H1 (cell line): Measurements from ENCODE around the gene BSCL2. TPM values are rescaled to one million over a fixed set of nuclear protein-coding genes. Genes with fewer than 3 reads are reported as not detected.

Experiments
- CTCF ChIA-PET: fragments of 300-600 bp; sonication (Branson Sonifier 250); formaldehyde crosslinking; loops from one replicate; lab custom pipeline; 2021; ENCODE audit not compliant: partially characterized antibody; lab: Charles Lee
- POLR2A ChIA-PET: fragments of 300-600 bp; sonication (Branson Sonifier 250); formaldehyde crosslinking; loops from one replicate; lab custom pipeline; 2021; ENCODE audit warnings: inconsistent platforms; ENCODE audit not compliant: partially characterized antibody; lab: Charles Lee
- DNase-seq, 2 experiments: peaks; one replicate each; pipeline versions ENCODE4 v3.0.0 to v3.0.0-alpha.2; 2010 to 2022; ENCODE audit warnings: low spot score in 2 of 2, low read depth in 1 of 2, mixed read lengths in 1 of 2
- FAIRE-seq: peaks from 2 replicates; lab custom pipeline; 2011; peaks lifted over from hg19 to GRCh38; lab: Jason Lieb, UNC
- H2AFZ ChIP-seq: 2 replicates; pipeline ENCODE4 v1.8.1; 2012; ENCODE audit warnings: low read length, inconsistent platforms
- H2AK5ac ChIP-seq: 2 replicates; pipeline ENCODE4 v1.6.1; 2013; ENCODE audit warnings: low read depth, low read length
- H2BK120ac ChIP-seq: replicated peaks from 2 replicates; pipeline ENCODE3; 2013; ENCODE audit warnings: low read depth, low read length, inconsistent platforms
- H2BK12ac ChIP-seq: 2 replicates; pipeline ENCODE4 v1.6.1; 2013; ENCODE audit warnings: low read depth, low read length
- H2BK15ac ChIP-seq: 2 replicates; pipeline ENCODE4 v1.6.1; 2013; ENCODE audit warnings: low read length
- H2BK20ac ChIP-seq: 2 replicates; pipeline ENCODE4 v1.6.1; 2013; ENCODE audit warnings: low read length
- H2BK5ac ChIP-seq: 2 replicates; pipeline ENCODE4 v1.6.1; 2013; ENCODE audit warnings: low read depth, low read length
- H3K14ac ChIP-seq: 2 replicates; pipeline ENCODE4 v1.6.1; 2013; ENCODE audit warnings: inconsistent platforms; ENCODE audit not compliant: insufficient read length
- H3K18ac ChIP-seq: 2 replicates; pipeline ENCODE4 v1.6.1; 2013; ENCODE audit warnings: low read length; ENCODE audit errors: extremely low read depth
- H3K23ac ChIP-seq: 2 replicates; pipeline ENCODE4 v1.6.1; 2013; ENCODE audit warnings: inconsistent platforms; ENCODE audit not compliant: insufficient read length
- H3K23me2 ChIP-seq: 2 replicates; pipeline ENCODE4 v1.6.1; 2013; ENCODE audit warnings: low read depth, low read length
- H3K27ac ChIP-seq: 2 replicates; pipeline ENCODE4 v1.6.1; 2011; ENCODE audit warnings: low read depth, low read length, inconsistent platforms
- H3K27me3 ChIP-seq, 4 experiments: replicated peaks in 1 of 4; 1 replicate in 1 of 4; 2 replicates in 3 of 4; pipeline versions ENCODE4 v1.6.1 to v1.8.1; 2011 to 2013; ENCODE audit warnings: low read length in 3 of 4, mild to moderate bottlenecking in 3 of 4, inconsistent platforms in 2 of 4, mixed read lengths in 2 of 4, moderate library complexity in 1 of 4; ENCODE audit not compliant: control insufficient read depth in 3 of 4, insufficient read depth in 3 of 4; ENCODE audit errors: extremely low read depth in 1 of 4
- H3K36me3 ChIP-seq, 4 experiments: 2 replicates each; pipeline versions ENCODE4 v1.6.1 to v1.8.1; 2011 to 2013; ENCODE audit warnings: mild to moderate bottlenecking in 4 of 4, low read length in 3 of 4, moderate library complexity in 2 of 4, control low read depth in 1 of 4, inconsistent platforms in 1 of 4; ENCODE audit not compliant: insufficient read depth in 4 of 4, control insufficient read depth in 2 of 4
- H3K4ac ChIP-seq: replicated peaks from 2 replicates; pipeline ENCODE3; 2013; ENCODE audit warnings: low read length, low read depth, mixed read lengths, inconsistent platforms; ENCODE audit not compliant: insufficient read length
- H3K4me1 ChIP-seq, 4 experiments: replicated peaks in 1 of 4; 1 replicate in 1 of 4; 2 replicates in 3 of 4; pipeline versions ENCODE4 v1.6.1 to v1.8.1; 2011 to 2013; ENCODE audit warnings: low read length in 3 of 4, inconsistent platforms in 2 of 4, mixed read lengths in 1 of 4; ENCODE audit not compliant: insufficient read depth in 4 of 4, control insufficient read depth in 3 of 4
- H3K4me2 ChIP-seq, 2 experiments: 2 replicates each; pipeline versions ENCODE4 v1.6.1 to v1.8.1; 2011 to 2013; ENCODE audit warnings: low read depth in 2 of 2, low read length in 2 of 2, control low read depth in 1 of 2, inconsistent platforms in 1 of 2, mild to moderate bottlenecking in 1 of 2; ENCODE audit not compliant: insufficient read depth in 1 of 2
- H3K4me3 ChIP-seq, 4 experiments: fragments of 200-600, 300-600 bp in 1 of 4; sonication (generic), shearing (Covaris generic), sonication (Bioruptor Twin) in 1 of 4; 2 replicates each; pipeline versions ENCODE4 v1.5.1 to v1.8.1; 2011 to 2016; ENCODE audit warnings: low read length in 4 of 4, low read depth in 3 of 4, control low read depth in 2 of 4, inconsistent platforms in 2 of 4, mild to moderate bottlenecking in 2 of 4, mixed read lengths in 1 of 4, moderate library complexity in 1 of 4; ENCODE audit not compliant: insufficient read depth in 2 of 4; ENCODE audit errors: extremely low read depth in 1 of 4
- H3K56ac ChIP-seq: replicated peaks from 2 replicates; pipeline ENCODE3; 2013; ENCODE audit warnings: low read depth, mild to moderate bottlenecking, mixed read lengths, low read length, inconsistent platforms; ENCODE audit not compliant: insufficient read length
- H3K79me1 ChIP-seq: 2 replicates; pipeline ENCODE4 v1.6.1; 2013; ENCODE audit warnings: low read depth, low read length, control low read depth
- H3K79me2 ChIP-seq, 2 experiments: 2 replicates each; pipeline versions ENCODE4 v1.6.1 to v1.8.1; 2012 to 2013; ENCODE audit warnings: low read length in 2 of 2, mild to moderate bottlenecking in 2 of 2, inconsistent platforms in 1 of 2; ENCODE audit not compliant: insufficient read depth in 2 of 2, control insufficient read depth in 1 of 2
- H3K9ac ChIP-seq, 4 experiments: replicated peaks in 1 of 4; 1 replicate in 1 of 4; 2 replicates in 3 of 4; pipeline versions ENCODE4 v1.6.1 to v1.8.1; 2011 to 2013; ENCODE audit warnings: low read depth in 3 of 4, low read length in 3 of 4, control low read depth in 2 of 4, mild to moderate bottlenecking in 2 of 4, moderate library complexity in 2 of 4, inconsistent platforms in 1 of 4; ENCODE audit errors: extremely low read depth in 1 of 4
- H3K9me3 ChIP-seq, 2 experiments: 2 replicates each; pipeline versions ENCODE4 v1.6.1 to v1.8.1; 2012 to 2013; ENCODE audit warnings: mild to moderate bottlenecking in 2 of 2, moderate library complexity in 2 of 2, control low read depth in 1 of 2, inconsistent platforms in 1 of 2, low read depth in 1 of 2, low read length in 1 of 2, mixed read lengths in 1 of 2; ENCODE audit not compliant: insufficient read depth in 2 of 2
- H4K20me1 ChIP-seq, 2 experiments: replicated peaks in 1 of 2; 2 replicates each; pipeline versions ENCODE3 to v1.8.1; 2011 to 2013; ENCODE audit warnings: inconsistent platforms in 2 of 2, low read length in 2 of 2, mild to moderate bottlenecking in 1 of 2; ENCODE audit not compliant: insufficient read depth in 2 of 2, control insufficient read depth in 1 of 2
- H4K5ac ChIP-seq: 2 replicates; pipeline ENCODE4 v1.6.1; 2013; ENCODE audit warnings: low read length, low read depth, mixed read lengths, inconsistent platforms; ENCODE audit not compliant: insufficient read length
- H4K8ac ChIP-seq: 2 replicates; pipeline ENCODE4 v1.8.0; 2013; ENCODE audit warnings: mild to moderate bottlenecking, moderate library complexity, low read length, inconsistent platforms; ENCODE audit not compliant: insufficient read depth; ENCODE audit errors: extremely low read depth
- H4K91ac ChIP-seq: replicated peaks from 2 replicates; pipeline ENCODE3; 2013; ENCODE audit warnings: low read length, mixed read lengths, inconsistent platforms; ENCODE audit not compliant: insufficient read length
- EGR1 ChIP-seq: IDR thresholded peaks from 2 replicates; pipeline ENCODE4 v1.6.1; 2011; ENCODE audit warnings: low read depth, low read length, borderline replicate concordance
- POU5F1 ChIP-seq: IDR thresholded peaks from 2 replicates; pipeline ENCODE4 v1.6.1; 2011; ENCODE audit warnings: low read depth, mild to moderate bottlenecking, low read length, moderate library complexity
- RXRA ChIP-seq: IDR thresholded peaks from 2 replicates; pipeline ENCODE4 v1.6.1; 2011; ENCODE audit warnings: low read depth, mild to moderate bottlenecking, low read length, moderate library complexity; ENCODE audit not compliant: insufficient read depth
- YY1 ChIP-seq: IDR thresholded peaks from 2 replicates; pipeline ENCODE4 v1.6.1; 2011; ENCODE audit warnings: low read depth, mild to moderate bottlenecking, low read length
- ZNF274 ChIP-seq: IDR thresholded peaks from 2 replicates; pipeline ENCODE4 v1.7.0; 2012; ENCODE audit warnings: low read length, borderline replicate concordance; ENCODE audit errors: extremely low read depth
- WGBS, 2 experiments: shearing (Covaris generic) in 1 of 2; methylation state at CpG; one replicate each; pipeline versions ENCODE4 v1.1.6 to v1.1.7; 2013 to 2015; ENCODE audit warnings: low lambda C conversion rate in 2 of 2, mixed read lengths in 2 of 2, inconsistent platforms in 1 of 2, low coverage in 1 of 2, missing lambda C conversion rate in 1 of 2; ENCODE audit not compliant: insufficient replicate concordance in 2 of 2, insufficient coverage in 1 of 2, insufficient read length in 1 of 2; ENCODE audit errors: extremely low coverage in 1 of 2, missing lambda C conversion rate in 1 of 2; 5-methylcytosine and 5-hydroxymethylcytosine counted together
- polyA plus RNA-seq, 7 experiments: library from polyadenylated mRNA; depleted of rRNA in 3 of 7; stranded (reverse) in 5 of 7; unstranded in 2 of 7; fragments of >200 nt in 5 of 7; fragments of 200-250 nt in 2 of 7; gene quantifications; 1 replicate in 5 of 7; 2 replicates in 1 of 7; 4 replicates in 1 of 7; pipeline versions ENCODE4 v1.2.1 to v1.2.3, GENCODE V29; 2011 to 2013; ENCODE audit warnings: missing spikeins in 2 of 7, mixed read lengths in 2 of 7
- total RNA-seq: library from RNA; stranded (reverse); fragmentation: NEBNext Ultra II Directional; extraction: Animal tissue kit (Norgen Biotek cat#: 25700); gene quantifications from 2 replicates; pipeline ENCODE4 v1.2.1, GENCODE V29; 2021

Gene BSCL2
- total and polyA plus RNA-seq, 2 of the 8 experiments (the other 6 are each of a cell fraction or from before 2014, with no cell fraction given) = 59.5 to 264 TPM

DNA sequence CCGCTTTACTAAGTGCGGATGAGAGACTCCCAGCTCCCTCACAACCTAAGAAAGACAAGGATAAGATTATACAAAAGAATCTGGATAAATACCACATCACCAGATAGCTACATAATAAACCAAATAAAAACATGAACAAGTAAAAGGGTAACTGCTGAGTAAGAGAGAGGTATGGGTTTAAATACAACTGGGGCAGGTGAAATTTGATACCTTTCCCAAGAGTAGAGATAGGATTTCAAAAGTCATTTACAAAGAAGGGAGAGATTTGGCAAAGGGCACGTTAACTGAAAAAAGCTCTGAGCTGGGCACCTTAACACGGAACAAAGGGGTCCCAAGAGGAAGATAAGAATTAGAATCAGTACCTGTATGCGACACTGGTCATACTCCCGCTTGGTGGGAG, 30.1 kb downstream of the BSCL2 start:
- Histone ChIP-seq H4K8ac (no peak overlapping the region), H3K27ac (no peak overlapping the region), H4K20me1 (peaks cover 0 to 1% of the 10 kb centered on the region in 2 experiments), H3K27me3 (no peaks in the 10 kb centered on the region), H3K4me1 (peaks cover 3 to 8% (median 6%) of the 10 kb centered on the region in 4 experiments; a peak in 5 of 7 replicates), H2AFZ (no peak overlapping the region), H2BK20ac (no peak overlapping the region), H2AK5ac (no peak overlapping the region), H3K23ac (no peak overlapping the region), H3K4ac (no peak overlapping the region), H3K79me2 (peaks cover 0 to 23% of the 10 kb centered on the region in 2 experiments; a peak in 2 of 4 replicates), H3K4me3 (peak overlapping the region in 1 of 4 experiments; percentile 98; a peak in 3 of 8 replicates), H4K5ac (no peak overlapping the region), H3K9me3 (no peaks in the 10 kb centered on the region), H3K4me2 (peak overlapping the region; percentile 74 to 86; a peak in 2 of 4 replicates), H3K79me1 (peaks cover 9% of the 10 kb centered on the region), H3K36me3 (peaks cover 5 to 29% (median 9%) of the 10 kb centered on the region in 4 experiments; a peak in 5 of 8 replicates), H2BK15ac (no peak overlapping the region), H3K18ac (no peak overlapping the region), H2BK12ac (no peak overlapping the region), H4K91ac (no peak overlapping the region), H3K56ac (no peak overlapping the region), H2BK5ac (no peak overlapping the region), H3K14ac (no peak overlapping the region), H3K9ac (no peak overlapping the region), H3K23me2 (peaks cover 4% of the 10 kb centered on the region; the same call in 1 of the 2 replicates), H2BK120ac (no peak overlapping the region)
- FAIRE-seq (no peak), DNase-seq (no peak)
- 88% methylated on average over 6 of the region's 6 CpGs; no CpG with 5 or more reads in 1 of the 2 experiments for WGBS, 2 experiments
- ChIA-PET CTCF (interaction anchor here (0.5 to 3.2 kb wide), 11 partner anchors 8 to 209 kb away, joined by 3 to 16 read pairs (median 5); partner anchors contain the start of genes CSKMT and EML3), POLR2A (interaction anchor here (0.7 to 61.4 kb wide), 11 partner anchors 14 to 110 kb away, joined by 3 to 2041 read pairs (median 3); partner anchors contain the start of genes BSCL2, C11orf98, CSKMT and GANAB)
- TF ChIP-seq YY1 (no peak), EGR1 (no peak), RXRA (no peak), ZNF274 (no peak), POU5F1 (no peak)
